NCI-H1436 treated with DMSO at 0.1 percent for 48 hours (cell line): Measurements from ENCODE around the gene MC5R.

Experiments
- DNase-seq: peaks from one replicate; lab custom pipeline; 2025; lab: John Stamatoyannopoulos, UW

The MC5R gene

DNA sequence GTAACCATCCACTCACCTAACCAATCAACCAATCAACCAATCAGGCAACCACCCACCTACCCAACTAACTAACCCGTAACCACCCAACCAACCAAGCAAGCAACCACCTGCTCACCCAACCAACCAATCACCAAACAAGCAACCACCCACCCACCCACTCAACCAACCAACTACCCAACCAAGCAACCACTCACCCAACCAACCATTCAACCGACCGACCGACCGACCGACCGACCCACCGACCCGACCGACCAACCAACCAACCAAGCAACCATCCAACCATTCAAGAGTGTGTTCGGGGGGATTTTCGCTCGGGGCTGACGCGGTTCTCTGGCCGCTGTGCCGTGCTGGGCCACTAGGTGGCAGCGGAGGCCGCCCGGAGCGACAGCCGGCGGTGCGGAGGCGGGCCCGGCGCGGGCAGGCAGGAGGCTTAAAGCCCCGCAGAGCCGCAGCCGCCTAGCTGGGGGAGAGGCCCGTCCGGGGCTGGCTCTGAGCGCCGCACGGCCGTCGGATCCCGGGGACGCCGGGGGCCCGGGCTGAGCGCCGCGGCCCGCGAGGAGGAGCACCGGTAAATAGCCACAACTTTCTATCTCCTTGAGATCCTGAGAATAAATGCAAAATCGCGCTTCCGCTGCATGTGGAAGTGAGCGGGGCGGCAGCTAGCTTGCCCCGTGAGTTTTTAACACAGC, at the start of gene MC5R:
Gene MC5R (plus strand): TSS at position 443 of the 689 bp plus-strand sequence. CDS start 1,617 bp downstream, outside the sequence.
- no peak for DNase-seq

DNA sequence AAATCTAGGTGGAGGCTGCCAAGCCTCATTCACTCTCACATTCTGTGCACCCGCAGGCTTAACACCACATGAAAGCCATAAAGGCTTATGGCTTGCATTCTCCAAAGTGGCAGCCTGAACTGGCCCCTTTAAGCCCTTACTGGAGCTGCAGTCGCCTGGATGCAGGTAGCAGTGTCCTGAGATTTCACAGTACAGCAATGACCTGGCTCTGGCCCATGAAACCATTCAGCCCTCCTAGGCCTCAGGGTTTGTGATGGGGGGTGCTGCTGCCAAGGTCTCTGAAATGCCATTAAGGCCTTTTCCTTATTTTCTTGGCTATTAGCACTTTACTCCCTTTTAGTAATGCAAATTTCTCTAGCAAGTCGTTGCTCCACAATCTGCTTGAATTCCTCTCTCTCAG, 48.9 kb upstream of the MC5R start:
- no peak for DNase-seq

DNA sequence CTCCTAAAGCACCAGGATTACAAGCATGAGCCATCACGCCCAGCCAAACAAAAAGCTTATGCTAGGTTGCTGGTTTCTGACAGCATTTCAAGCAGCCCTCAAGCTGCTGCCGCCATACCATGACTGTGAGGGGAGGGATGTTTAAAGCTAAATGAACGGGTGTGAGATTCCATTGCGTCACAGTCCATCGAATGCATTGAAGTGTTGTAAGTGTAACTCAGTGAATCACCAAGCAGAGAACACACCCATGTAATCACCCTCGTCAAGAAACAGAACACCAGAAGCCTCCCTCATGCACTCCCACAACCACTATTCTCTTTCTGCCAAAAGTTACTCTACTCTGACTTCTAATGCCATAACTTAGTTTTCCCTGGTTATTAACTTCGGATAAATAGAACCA, 32.8 kb upstream of the MC5R start:
- no peak for DNase-seq

DNA sequence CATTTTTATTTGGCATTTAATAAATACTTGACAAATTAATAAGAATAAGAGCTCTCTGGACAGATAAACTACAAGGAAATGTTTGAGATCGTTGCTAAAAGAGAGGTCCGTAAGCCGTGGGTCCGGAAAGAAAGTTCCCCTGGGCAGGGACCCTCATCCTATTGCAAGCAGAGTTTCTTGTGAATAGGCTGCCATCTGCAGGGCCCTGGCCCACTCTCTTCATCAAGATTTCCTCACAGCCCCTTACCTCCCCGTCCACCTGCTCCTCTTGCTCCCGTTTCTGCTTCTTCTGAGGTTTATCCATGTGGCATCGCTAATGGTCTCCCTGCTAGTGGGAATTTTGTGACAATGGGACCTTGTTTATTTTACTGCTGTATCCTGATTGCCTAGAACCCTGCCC, 30.1 kb upstream of the MC5R start:
- DNase-seq, result no peak

DNA sequence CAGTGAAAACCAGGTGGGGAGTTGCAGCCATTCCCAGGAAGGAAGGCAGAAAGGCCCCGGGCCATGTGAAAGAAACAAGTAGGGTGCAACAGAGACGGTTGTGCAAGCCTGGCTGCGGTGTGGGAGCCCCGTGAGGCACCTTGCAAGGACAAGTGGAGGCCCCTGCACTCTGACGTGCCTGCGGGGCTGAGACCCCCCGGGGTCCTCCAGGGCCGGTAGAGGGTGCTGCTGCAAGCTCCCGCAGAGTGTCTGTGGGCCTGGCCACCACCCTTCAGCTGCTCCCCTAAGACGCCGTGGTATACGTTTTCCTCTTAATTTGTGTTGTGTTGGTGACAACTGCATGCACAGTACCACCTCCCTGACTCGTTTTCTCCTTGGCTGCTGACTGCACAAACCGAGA, 27.4 kb upstream of the MC5R start:
- DNase-seq, result no peak

DNA sequence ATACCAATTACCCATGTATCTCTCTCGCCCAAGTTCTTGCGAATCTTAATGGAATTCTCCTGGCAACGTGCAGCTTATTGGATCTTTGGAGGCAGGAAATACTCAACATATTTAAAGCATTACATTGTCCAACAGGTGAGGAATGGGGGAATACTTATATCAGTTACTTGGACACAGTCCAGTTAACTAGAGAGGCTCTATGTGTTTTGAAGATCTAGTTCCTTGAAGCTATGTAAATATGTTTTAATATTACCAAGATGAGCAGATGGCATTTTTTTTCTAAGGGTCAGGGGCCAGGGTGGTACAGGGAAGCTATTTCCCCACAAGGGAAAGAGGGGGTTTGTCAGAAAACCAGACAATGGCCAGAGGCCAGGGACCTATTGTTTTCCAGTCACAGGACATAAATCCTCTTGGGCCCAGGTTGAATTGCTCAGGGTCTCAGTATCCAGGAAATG, 26.8 kb upstream of the MC5R start:
- no peak for DNase-seq

DNA sequence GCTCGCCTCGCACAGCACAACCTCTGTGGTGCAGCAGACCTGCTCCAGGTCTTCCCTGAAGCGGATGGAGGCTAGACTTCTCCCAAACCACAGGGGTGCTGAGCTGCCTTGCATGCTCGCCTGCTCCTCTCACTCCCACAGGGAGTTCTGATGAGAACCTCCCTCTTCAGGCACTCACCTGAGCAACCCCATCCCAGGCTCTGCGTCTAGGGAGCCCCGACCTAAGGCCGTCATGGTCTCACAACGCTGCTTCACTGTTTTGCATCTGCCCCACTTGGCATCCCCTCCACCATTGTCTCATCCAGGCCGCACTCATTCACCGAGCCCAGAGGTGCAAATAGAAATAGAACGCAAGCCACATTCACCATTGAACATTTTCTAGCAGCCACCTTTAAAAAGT, 24.6 kb upstream of the MC5R start:
- no peak for DNase-seq

DNA sequence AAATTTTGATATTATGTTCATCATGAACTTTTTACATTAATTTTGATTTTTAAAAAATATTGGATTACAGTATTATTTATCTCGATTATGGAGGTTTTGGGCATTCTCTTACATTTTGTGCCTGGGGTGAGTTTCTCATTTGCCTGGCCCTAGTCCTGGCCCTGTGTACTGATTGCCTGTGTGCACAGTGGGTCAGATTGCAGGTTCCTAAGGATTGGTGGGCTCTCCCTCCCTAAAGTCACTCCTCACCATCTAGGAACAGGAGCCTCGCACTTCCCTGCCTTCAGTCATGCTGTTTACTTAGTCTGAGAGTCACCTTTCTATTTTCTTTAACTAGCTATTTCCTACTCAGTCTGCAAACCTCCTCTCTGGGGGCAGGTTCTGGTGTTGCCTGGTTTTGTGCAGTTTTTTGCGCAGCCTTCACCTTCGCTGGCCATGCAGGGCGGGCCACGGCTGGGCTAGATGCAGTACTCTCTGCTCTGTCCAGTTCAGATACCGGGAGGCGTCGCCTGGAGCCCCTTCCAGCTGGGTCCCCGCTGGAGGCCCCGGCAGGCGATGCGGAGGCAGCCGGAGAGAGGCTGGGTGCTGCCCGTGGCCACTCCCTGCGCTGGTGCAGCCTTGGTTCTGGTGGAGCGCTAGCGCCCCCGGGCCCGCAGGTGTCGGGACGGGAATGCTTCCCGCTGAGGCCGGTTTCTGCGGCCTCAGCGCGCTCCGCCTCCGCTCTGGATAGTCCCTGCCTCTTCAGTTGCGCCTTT, 23.3 kb upstream of the MC5R start:
- DNase-seq, result no peak

DNA sequence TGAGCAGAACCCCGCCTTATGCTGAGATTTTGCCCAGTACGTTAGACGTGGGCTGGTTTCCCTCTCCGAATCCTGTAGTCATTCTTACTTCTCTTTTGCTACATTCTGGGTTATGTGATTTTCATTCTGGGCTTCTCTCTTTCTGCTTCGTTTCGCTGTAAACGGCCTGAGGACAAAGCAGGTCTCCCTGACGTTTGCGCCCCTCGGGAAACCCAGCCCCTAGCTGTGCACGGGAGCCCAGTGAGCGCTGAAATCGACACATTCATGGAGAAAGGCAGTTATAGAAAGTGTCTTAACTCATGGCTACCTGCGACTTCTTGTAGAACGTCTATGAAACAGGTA, 22.7 kb upstream of the MC5R start:
- DNase-seq, result no peak

DNA sequence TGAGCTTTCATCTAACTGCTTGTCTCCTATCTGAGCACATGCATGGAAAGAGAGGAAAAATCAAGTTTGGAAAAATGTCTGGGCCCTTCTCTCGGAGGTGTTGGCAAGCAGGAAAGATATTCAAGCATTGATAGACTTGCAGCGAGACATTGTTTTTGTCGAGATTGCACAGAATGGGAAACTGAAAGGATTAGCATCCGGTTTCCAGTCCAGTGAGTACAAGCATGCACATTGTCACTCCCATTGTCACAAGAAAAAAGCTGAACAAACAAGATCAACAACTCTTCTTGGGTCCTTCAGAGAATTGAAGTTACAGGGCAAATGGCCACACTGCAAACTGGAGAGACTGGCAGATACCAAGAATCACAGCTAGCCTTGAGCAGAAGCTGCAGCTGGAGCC, 19.6 kb upstream of the MC5R start:
- DNase-seq, result no peak

DNA sequence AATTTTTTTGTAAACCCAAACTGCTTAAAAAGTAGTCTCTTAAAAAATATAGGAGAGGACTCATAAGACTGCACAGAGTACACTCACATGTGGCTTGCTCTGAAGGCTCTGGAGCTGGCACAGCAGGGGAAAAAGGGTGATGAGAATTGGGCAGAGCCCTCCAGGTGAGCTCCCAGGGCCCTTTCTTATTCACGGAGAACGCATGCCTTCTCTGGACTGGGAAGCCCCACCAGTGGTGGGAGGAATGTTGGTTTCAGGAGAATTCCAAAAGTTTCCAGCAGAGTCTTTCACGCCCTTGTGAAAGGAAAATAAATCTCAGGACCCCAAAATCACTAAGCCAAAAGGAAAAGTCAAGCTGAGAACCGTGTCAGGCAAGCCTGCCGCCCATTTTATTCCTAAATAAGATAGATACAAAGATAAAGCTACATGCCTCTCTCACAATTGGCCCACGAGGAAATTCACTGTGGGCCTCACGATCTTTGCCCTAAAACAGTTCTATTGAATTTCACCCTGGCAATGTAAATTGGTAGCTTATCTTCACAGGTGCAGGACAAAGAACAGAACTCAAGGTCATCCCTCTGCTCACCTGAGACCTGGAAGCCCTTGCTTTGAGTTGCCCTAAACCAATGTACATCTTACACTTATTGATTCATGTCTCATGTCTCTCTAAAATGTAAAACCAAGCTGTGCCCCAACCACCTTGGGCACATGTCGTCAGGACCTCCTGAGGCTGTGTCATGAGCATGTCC, 15.5 kb upstream of the MC5R start:
- DNase-seq, result no peak

DNA sequence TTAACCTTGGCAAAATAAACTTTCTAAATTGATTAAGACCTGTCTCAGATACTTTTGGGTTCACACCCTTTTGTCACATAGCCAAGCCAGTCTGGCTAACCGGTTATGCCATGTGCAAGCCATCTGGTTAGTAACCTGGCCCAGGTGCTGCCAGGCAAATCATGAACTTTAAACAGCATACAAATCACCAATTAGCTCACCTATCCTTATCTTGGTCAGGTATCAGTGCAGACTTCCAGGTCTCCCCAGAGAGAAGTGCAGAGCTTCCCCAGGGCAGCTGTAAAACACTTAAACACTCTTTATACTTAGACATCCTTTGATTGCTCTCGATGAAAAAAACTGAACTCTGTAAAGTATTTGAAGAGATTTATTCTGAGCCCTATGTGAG, 14.9 kb upstream of the MC5R start:
- no peak for DNase-seq

DNA sequence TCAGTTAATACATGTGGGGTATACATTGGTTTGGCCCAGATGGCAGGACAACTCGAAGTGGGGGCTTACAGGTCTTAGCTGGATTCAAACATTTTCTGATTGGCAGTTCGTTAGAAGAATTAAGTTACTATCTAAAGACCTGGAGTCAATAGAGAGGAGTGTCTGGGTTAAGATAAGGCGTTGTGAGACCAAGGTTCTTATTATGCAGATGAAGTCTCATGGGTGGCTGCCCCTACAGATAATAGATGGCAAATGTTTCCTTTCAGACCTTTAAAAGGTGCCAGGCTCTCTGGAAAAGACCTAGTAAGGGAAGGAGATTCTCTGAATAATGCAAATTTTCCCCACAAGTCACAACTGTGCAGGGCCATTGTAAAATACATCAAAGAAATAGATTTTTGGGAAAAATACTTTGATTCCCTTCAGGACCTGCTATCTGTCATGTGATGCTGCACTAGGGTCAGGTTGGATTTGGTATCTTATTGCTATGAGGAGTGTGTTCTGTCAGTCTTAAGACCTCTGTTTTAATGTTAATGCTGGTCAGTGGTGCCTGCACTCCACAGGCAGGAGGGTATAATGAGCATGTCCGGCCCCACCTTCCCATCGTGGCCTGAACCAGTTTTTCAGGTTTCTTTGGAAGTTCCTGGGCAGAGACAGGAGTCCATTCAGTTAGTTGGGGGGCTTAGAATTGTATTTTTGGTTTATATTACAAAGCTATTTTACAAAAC, 14.3 kb upstream of the MC5R start:
- no peak for DNase-seq

DNA sequence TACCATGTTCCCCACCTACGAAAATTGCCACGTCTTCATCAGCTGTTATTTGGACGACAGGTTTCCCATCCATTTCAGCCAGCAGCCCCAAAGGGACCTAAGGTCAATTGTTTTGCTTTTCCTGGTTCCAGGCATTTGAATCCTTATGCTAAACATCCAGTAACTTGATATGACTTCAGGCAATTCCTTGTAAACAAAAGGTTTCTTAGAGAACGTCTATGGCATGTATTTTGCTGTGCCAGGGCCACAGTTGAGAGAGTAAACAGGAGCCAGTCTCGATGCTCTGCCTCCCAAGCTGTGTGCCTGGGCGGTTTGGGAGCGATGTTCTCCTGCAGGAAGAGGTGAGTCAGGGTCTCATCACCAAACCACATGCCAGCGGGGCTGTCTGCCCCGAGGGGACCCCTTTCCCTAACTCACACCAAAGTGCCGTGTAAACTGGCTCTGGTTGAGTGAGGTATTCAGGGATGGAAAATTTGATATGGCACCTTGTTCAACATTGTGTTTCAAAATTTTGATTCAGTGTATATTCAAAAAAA, 12.9 kb upstream of the MC5R start:
- no peak for DNase-seq

DNA sequence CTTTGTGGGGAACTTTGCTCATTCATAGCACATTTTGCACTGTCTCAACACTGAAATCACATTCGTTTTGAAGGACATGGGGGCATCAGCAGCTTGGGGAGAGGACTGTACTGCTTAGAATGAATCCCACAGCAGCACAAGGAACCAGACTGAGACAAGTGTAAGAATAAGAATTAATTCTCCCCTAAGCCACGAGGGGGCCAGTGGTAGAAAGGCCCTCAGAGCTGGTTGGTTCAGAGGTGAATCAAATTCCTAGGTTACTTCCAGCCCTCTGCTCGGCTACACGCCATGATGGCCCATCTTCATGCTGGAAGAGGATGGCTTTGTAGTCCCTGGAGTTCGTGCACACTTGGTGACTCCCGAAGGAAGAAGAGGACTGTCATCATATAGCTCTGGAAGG, 12.0 kb upstream of the MC5R start:
- DNase-seq, result no peak

DNA sequence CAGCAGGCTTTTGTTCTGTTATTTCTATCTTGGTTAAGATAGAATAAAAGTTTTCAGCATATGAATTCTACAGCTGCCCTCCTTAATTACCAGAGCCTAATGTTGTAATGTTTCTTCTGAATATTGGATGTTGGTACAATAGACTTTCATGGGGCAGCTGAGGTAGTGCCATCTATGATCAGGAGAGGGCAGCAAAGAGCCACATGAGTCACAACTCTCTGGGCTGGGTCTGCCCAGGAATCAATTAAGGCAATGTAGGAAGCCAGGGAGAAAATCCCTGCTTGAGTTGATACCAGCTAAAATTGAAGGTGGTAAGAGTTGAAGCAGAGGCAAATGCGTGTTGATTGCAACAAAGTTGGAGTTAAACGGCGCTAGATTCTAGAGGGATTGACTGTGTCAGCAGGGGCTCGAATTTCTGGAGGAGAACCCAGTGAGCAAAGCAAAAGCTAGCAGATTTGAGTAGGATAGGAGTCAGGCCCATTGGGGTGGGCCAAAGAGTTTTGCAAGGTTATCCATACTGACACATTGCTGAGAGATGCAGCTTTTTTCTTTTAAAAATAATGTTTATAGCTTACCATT, 10.6 kb upstream of the MC5R start:
- no peak for DNase-seq

DNA sequence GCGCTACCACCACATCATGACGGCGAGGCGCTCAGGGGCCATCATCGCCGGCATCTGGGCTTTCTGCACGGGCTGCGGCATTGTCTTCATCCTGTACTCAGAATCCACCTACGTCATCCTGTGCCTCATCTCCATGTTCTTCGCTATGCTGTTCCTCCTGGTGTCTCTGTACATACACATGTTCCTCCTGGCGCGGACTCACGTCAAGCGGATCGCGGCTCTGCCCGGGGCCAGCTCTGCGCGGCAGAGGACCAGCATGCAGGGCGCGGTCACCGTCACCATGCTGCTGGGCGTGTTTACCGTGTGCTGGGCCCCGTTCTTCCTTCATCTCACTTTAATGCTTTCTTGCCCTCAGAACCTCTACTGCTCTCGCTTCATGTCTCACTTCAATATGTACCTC, 2.3 kb downstream of the MC5R start:
- no peak for DNase-seq

DNA sequence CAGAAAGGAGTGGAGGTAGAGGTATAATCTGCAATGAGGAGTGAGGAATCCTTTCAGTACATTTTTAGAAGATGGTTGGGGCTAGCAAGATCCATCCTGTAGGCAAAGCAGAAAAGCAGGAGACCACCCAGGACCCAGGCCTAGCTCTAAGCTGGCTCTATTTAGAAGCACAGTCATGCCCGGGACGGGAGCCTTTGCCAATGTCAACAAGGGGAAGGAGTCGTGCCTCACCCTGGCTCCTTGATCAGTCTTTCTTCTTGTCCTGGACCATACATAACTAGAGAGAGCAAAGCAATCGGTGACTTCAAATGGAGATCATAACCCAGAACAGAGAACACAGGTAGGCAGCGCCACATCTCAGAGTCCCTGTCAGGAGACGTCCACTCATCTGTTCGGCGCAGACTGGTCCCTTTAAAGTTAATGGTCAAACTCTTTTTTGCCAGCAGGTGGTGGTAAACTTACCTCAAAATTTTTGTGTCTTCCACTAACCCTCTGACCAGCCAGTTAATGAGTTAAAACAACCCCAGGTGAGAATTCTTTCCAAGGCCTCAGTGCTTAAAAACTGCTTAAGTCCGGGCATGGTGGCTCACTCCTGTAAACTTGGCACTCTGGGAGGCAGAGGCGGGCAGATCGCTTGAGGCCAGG, 8.0 kb downstream of the MC5R start:
- DNase-seq, result no peak

DNA sequence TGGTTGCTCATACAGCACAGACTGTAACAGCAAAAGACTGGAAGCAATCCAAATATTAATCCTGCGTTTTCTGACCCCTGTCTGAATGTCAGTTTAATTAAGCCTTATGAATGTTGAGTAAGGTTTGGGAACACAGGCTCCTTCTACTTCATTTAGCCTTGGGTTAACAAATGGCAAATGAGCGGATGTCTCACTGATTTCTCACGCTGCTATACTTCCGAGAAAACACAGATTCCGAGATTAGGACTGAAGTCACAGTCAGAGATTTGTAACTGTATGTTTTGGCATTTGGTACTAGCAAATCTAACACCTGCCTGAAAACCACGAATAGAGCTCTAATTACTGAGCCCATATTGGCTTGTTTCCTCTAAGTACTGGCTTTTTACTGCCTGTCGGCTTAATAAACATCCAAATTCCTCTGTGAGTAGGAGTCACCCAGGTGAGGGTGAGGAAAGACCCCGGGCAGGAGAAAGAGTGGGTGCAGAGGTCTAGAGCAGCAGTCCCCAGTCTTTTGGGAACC, 10.6 kb downstream of the MC5R start:
- no peak for DNase-seq

DNA sequence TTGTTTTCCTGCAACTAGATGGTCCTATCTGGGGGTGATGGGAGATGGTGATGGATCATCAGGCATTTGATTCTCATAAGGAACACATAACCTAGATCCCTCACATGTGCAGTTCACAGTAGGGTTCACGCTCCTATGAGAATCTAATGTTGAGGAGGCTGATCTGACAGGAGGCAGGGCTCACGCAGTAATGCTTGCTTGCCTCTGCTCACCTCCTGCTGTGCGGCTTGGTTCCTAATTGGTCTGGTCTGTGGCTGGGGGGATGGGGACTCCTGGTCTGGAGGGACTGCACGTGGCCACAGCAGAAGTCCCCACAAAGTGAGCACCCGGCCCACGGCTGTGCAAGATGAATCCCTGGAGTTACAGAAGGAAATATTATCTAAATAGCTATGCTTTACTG, 11.3 kb downstream of the MC5R start:
- DNase-seq, result no peak

DNA sequence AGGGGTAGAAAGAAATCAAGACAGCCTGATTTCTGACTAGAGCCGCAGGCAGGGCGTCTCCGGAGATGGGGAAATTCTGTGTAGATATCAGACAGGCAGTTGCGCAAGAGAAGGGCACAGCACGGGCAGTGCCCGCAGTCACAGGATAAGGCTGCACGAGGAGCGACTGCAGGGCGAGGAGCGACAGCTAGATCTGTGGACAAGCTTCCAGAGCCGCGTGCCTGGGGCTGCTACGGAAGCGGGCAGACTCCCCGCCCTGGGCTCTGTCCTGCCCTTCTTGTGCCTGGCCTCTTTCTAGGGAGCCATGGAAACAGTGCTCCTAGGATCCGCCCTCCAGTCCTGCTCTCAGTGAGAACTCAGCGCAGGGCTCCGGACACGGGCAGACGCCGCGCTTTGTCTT, 12.6 kb downstream of the MC5R start:
- DNase-seq, result no peak
